ENCODE data around the gene ANKRD12. TPM values are rescaled to one million over a fixed set of nuclear protein-coding genes. Genes with fewer than 3 reads are reported as not detected.

The ANKRD12 gene
- total and polyA plus RNA-seq, 2 of the 4 experiments (the other 2 are of a cell fraction): 2.6 to 12.9 TPM

GRCh38 chr18:9177031-9177430, 40.5 kb downstream of the ANKRD12 start:
- TSS peak; percentile 8 for BruUV-seq (replicated peaks)
- Histone ChIP-seq H3K4me3 (ENCODE audit: insufficient read depth, low read depth, low read length) (no peak overlapping the region), H3K4me2 (ENCODE audit: low read depth, low read length) (no peak overlapping the region), H3K9me1 (ENCODE audit: insufficient read depth, low read length) (peaks cover 13% of the 10 kb centered on the region), H3K23ac (ENCODE audit: low read depth, low read length) (no peak overlapping the region), H3K56ac (ENCODE audit: extremely low read depth, insufficient read depth, low read length) (no peak overlapping the region), H3K36me3 (ENCODE audit: control insufficient read depth, insufficient read depth, low read length) (peaks cover 3% of the 10 kb centered on the region), H3K9ac (ENCODE audit: low read depth, low read length) (no peak overlapping the region), H3K27me3 (ENCODE audit: control insufficient read depth, insufficient read depth, low read length) (no peaks in the 10 kb centered on the region), H2BK5ac (ENCODE audit: low read depth, low read length, poor library complexity, severe bottlenecking) (no peak overlapping the region), H3K18ac (ENCODE audit: low read depth, low read length) (no peak overlapping the region), H3K79me1 (ENCODE audit: low read depth in 1 of 2, low read length in 2 of 2) (peaks cover 24 to 76% of the 10 kb centered on the region in 2 experiments), H4K8ac (ENCODE audit: low read depth in 2 of 2, low read length in 2 of 2) (no peak overlapping the region), H3K4ac (ENCODE audit: low read depth, low read length) (no peak overlapping the region), H2AK9ac (replicated peaks; ENCODE audit: low read depth, low read length, poor library complexity) (no peak overlapping the region), H2BK120ac (ENCODE audit: low read depth, low read length) (no peak overlapping the region), H2BK15ac (ENCODE audit: low read depth, low read length) (no peak overlapping the region), H3K27ac (ENCODE audit: insufficient read depth, low read length) (no peak overlapping the region), H4K5ac (ENCODE audit: low read depth, low read length) (no peak overlapping the region), H4K91ac (ENCODE audit: insufficient read depth, low read depth, low read length) (no peak overlapping the region), H3K14ac (replicated peaks; ENCODE audit: low read depth, low read length) (no peak overlapping the region), H4K20me1 (ENCODE audit: insufficient read depth, low read length) (peaks cover 53% of the 10 kb centered on the region), H3K4me1 (ENCODE audit: control insufficient read depth, insufficient read depth, low read length) (peaks cover 1% of the 10 kb centered on the region; the same call in 1 of the 2 replicates), H2AK5ac (ENCODE audit: low read depth, low read length) (no peak overlapping the region), H2BK20ac (ENCODE audit: low read depth, low read length) (no peak overlapping the region), H3K9me3 (ENCODE audit: control insufficient read depth, insufficient read depth, low read length) (no peaks in the 10 kb centered on the region), H2AFZ (replicated peaks; ENCODE audit: low read length, poor library complexity) (no peak overlapping the region)
- POLR2A ChIA-PET (ENCODE audit: unreplicated experiment): no interaction called here
- DNase-seq: no peak
- no peak for ATAC-seq (ENCODE audit: low read depth)
- intact Hi-C loops (cut with micrococcal nuclease): no loop called here
- dilution Hi-C loops (cut with HindIII; ENCODE audit: low sequenced_read_pairs, unreplicated experiment): no loop called here
- in situ Hi-C loops (cut with MboI; ENCODE audit: low sequenced_read_pairs): no loop called here
- WGBS, 2 experiments (ENCODE audit: extremely low coverage in 2 of 2, insufficient read length in 1 of 2): no CpG with 5 or more reads among the region's 6 CpGs
- TF ChIP-seq, protein P1, sequence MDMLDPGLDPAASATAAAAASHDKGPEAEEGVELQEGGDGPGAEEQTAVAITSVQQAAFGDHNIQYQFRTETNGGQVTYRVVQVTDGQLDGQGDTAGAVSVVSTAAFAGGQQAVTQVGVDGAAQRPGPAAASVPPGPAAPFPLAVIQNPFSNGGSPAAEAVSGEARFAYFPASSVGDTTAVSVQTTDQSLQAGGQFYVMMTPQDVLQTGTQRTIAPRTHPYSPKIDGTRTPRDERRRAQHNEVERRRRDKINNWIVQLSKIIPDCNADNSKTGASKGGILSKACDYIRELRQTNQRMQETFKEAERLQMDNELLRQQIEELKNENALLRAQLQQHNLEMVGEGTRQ (IDR thresholded peaks at IDR 0.05; ENCODE audit: low read depth, low read length): no peak
- no peak for TF ChIP-seq MAZ (IDR thresholded peaks at IDR 0.05; ENCODE audit: borderline replicate concordance, low read depth, low read length)
- no peak for TF ChIP-seq MXI1 (IDR thresholded peaks at IDR 0.05; ENCODE audit: borderline replicate concordance, low read depth, low read length)
- TF ChIP-seq, protein P2, sequence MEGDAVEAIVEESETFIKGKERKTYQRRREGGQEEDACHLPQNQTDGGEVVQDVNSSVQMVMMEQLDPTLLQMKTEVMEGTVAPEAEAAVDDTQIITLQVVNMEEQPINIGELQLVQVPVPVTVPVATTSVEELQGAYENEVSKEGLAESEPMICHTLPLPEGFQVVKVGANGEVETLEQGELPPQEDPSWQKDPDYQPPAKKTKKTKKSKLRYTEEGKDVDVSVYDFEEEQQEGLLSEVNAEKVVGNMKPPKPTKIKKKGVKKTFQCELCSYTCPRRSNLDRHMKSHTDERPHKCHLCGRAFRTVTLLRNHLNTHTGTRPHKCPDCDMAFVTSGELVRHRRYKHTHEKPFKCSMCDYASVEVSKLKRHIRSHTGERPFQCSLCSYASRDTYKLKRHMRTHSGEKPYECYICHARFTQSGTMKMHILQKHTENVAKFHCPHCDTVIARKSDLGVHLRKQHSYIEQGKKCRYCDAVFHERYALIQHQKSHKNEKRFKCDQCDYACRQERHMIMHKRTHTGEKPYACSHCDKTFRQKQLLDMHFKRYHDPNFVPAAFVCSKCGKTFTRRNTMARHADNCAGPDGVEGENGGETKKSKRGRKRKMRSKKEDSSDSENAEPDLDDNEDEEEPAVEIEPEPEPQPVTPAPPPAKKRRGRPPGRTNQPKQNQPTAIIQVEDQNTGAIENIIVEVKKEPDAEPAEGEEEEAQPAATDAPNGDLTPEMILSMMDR (conservative IDR thresholded peaks at IDR 0.05; ENCODE audit: low read depth, low read length): no peak
- no peak for TF ChIP-seq RFX5 (IDR thresholded peaks at IDR 0.05; ENCODE audit: low read depth, low read length)
- no peak for TF ChIP-seq CEBPB (IDR thresholded peaks at IDR 0.05; ENCODE audit: low read depth, low read length)
- CTCF ChIA-PET: no interaction called here
